SU-DHL-6 (cell line): Measurements from ENCODE around the gene PTCRA.

ENCODE experiments used
- CTCF ChIP-seq: fragments of 200-600 bp; sonication (generic); IDR thresholded peaks from one replicate; pipeline ENCODE4 v1.5.1; 2017; ENCODE audit warnings: antibody characterized with exemption, mild to moderate bottlenecking, low read length, moderate library complexity; ENCODE audit not compliant: insufficient read depth, poor library complexity, severe bottlenecking
- EZH2phosphoT487 ChIP-seq: fragments of 200-600 bp; sonication (generic), shearing (Covaris generic); conservative IDR thresholded peaks from 2 replicates; pipeline ENCODE4 v1.6.1; 2018; ENCODE audit warnings: mild to moderate bottlenecking, antibody characterized with exemption, low read length, moderate library complexity, mixed read lengths

- TF ChIP-seq CTCF (no peak), EZH2phosphoT487 (no peak)
Measured at GRCh38 chr6:42909835-42910234, 6.0 kb upstream of the PTCRA start.
